Endothelial cell of umbilical vein (primary cell): Measurements from ENCODE around the gene ARHGAP15. TPM values are rescaled to one million over a fixed set of nuclear protein-coding genes. Genes with fewer than 3 reads are reported as not detected.

Source experiments
- BruUV-seq: library from RNA; stranded (reverse); fragments of 400-500 nt; replicated peaks from 2 replicates; lab custom pipeline; 2021; lab: Mats Ljungman, UMichigan
- CTCF ChIA-PET: fragments of 300-600, 350-600 bp; sonication (Branson Sonifier 250); formaldehyde crosslinking; loops from one replicate; lab custom pipeline; 2021; ENCODE audit warnings: antibody characterized with exemption, inconsistent platforms; lab: Charles Lee
- POLR2A ChIA-PET: fragments of 300-600, 350-600 bp; sonication (Branson Sonifier 250); formaldehyde crosslinking; loops from one replicate; lab custom pipeline; 2021; ENCODE audit warnings: antibody characterized with exemption, inconsistent platforms; lab: Charles Lee
- DNase-seq: peaks from one replicate; pipeline ENCODE4 v3.0.0-alpha.2; 2011; ENCODE audit warnings: low read depth, low spot score
- FAIRE-seq: peaks from 2 replicates; lab custom pipeline; 2011; peaks lifted over from hg19 to GRCh38; lab: Jason Lieb, UNC
- H2AFZ ChIP-seq: 2 replicates; pipeline ENCODE4 v1.6.0; 2012; ENCODE audit warnings: low read depth, low read length, control low read depth, inconsistent platforms
- H3K27ac ChIP-seq: 2 replicates; pipeline ENCODE4 v1.5.1; 2011; ENCODE audit warnings: low read depth, mild to moderate bottlenecking, control low read depth, low read length, moderate library complexity; ENCODE audit not compliant: insufficient read depth
- H3K27me3 ChIP-seq, 2 experiments: 2 replicates each; pipeline versions ENCODE4 v1.6.0 to v1.6.1; 2011; ENCODE audit warnings: low read length in 2 of 2, mixed read lengths in 1 of 2; ENCODE audit not compliant: control insufficient read depth in 2 of 2, insufficient read depth in 2 of 2
- H3K36me3 ChIP-seq, 2 experiments: 2 replicates in 1 of 2; 3 replicates in 1 of 2; pipeline ENCODE4 v1.5.1; 2011; ENCODE audit warnings: low read length in 2 of 2, mild to moderate bottlenecking in 1 of 2, moderate library complexity in 1 of 2; ENCODE audit not compliant: control insufficient read depth in 2 of 2, insufficient read depth in 2 of 2; ENCODE audit errors: extremely low read depth in 1 of 2
- H3K4me1 ChIP-seq: 3 replicates; pipeline ENCODE4 v1.5.1; 2011; ENCODE audit warnings: mild to moderate bottlenecking, low read length; ENCODE audit not compliant: control insufficient read depth, insufficient read depth; ENCODE audit errors: extremely low read depth
- H3K4me2 ChIP-seq: 2 replicates; pipeline ENCODE4 v1.6.1; 2011; ENCODE audit warnings: low read length, control low read depth, mixed read lengths; ENCODE audit not compliant: insufficient read depth
- H3K4me3 ChIP-seq, 3 experiments: fragments of 200-600 bp in 1 of 3; sonication (generic), shearing (Covaris generic) in 1 of 3; replicated peaks in 1 of 3; 2 replicates each; pipeline ENCODE4 v1.5.1; 2011 to 2016; ENCODE audit warnings: control low read depth in 3 of 3, low read length in 3 of 3, mild to moderate bottlenecking in 2 of 3, inconsistent platforms in 1 of 3, low read depth in 1 of 3, moderate library complexity in 1 of 3; ENCODE audit not compliant: insufficient read depth in 1 of 3
- H3K79me2 ChIP-seq: 2 replicates; pipeline ENCODE4 v1.6.0; 2012; ENCODE audit warnings: low read length, inconsistent platforms; ENCODE audit not compliant: control insufficient read depth, insufficient read depth
- H3K9ac ChIP-seq: replicated peaks from 2 replicates; pipeline ENCODE3; 2011; ENCODE audit warnings: low read length, control low read depth; ENCODE audit not compliant: insufficient read depth; ENCODE audit errors: extremely low read depth
- H3K9me1 ChIP-seq: replicated peaks from 3 replicates; pipeline ENCODE4 v1.6.0; 2011; ENCODE audit warnings: mild to moderate bottlenecking, low read length; ENCODE audit not compliant: control insufficient read depth, insufficient read depth; ENCODE audit errors: extremely low read depth
- H3K9me3 ChIP-seq: replicated peaks from 2 replicates; pipeline ENCODE4 v1.5.1; 2012; ENCODE audit warnings: low read length, inconsistent platforms; ENCODE audit not compliant: control insufficient read depth, insufficient read depth
- H4K20me1 ChIP-seq: replicated peaks from 2 replicates; pipeline ENCODE3; 2011; ENCODE audit warnings: mild to moderate bottlenecking, low read length; ENCODE audit not compliant: control insufficient read depth, insufficient read depth; ENCODE audit errors: extremely low read depth
- CTCF ChIP-seq, 2 donors: IDR thresholded peaks; 1 replicate in 1 of 2; 2 replicates in 1 of 2; pipeline ENCODE4 v1.5.1; 2011; ENCODE audit warnings: low read length in 2 of 2, mild to moderate bottlenecking in 2 of 2, moderate library complexity in 2 of 2, control low read depth in 1 of 2, inconsistent platforms in 1 of 2, low read depth in 1 of 2; ENCODE audit not compliant: insufficient read depth in 1 of 2; ENCODE audit errors: extremely low read depth in 1 of 2
- EZH2 ChIP-seq: IDR thresholded peaks from 2 replicates; pipeline ENCODE4 v1.6.1; 2012; ENCODE audit warnings: borderline replicate concordance, low read depth, mild to moderate bottlenecking, moderate library complexity, low read length, inconsistent platforms; ENCODE audit not compliant: severe bottlenecking
- FOS ChIP-seq: IDR thresholded peaks from 2 replicates; pipeline ENCODE4 v1.6.1; 2011; ENCODE audit warnings: mild to moderate bottlenecking, low read length, moderate library complexity, borderline replicate concordance; ENCODE audit not compliant: insufficient read depth
- GATA2 ChIP-seq: IDR thresholded peaks from 2 replicates; pipeline ENCODE4 v1.7.0; 2011; ENCODE audit warnings: low read depth, mild to moderate bottlenecking, moderate library complexity, mixed read lengths, low read length; ENCODE audit not compliant: insufficient read length, insufficient read depth
- JUN ChIP-seq: IDR thresholded peaks from 2 replicates; pipeline ENCODE4 v1.6.1; 2011; ENCODE audit warnings: borderline replicate concordance, low read depth; ENCODE audit not compliant: insufficient read length, insufficient read depth
- MAX ChIP-seq: IDR thresholded peaks from 2 replicates; pipeline ENCODE4 v1.6.1; 2011; ENCODE audit not compliant: insufficient read depth, insufficient read length
- MYC ChIP-seq: IDR thresholded peaks from one replicate; pipeline ENCODE4 v1.6.1; 2011; ENCODE audit warnings: mild to moderate bottlenecking, low read depth, low read length
- POLR2A ChIP-seq: IDR thresholded peaks from 2 replicates; pipeline ENCODE4 v1.6.1; 2012; ENCODE audit warnings: low read depth, mild to moderate bottlenecking, control low read depth, low read length
- POLR2AphosphoS5 ChIP-seq: IDR thresholded peaks from 2 replicates; pipeline ENCODE4 v1.6.1; 2012; ENCODE audit warnings: low read depth, mild to moderate bottlenecking, control low read depth, low read length, moderate library complexity; ENCODE audit not compliant: insufficient read depth
- dilution Hi-C: fragments of 300-500 bp; cut with MboI; formaldehyde crosslinking; loops from one replicate; pipeline ENCODE4 v1.15.0; 2019; ENCODE audit warnings: low sequenced_read_pairs; ENCODE audit not compliant: extremely low pct_ligation_motif_present
- intact Hi-C: fragments of 100-400 bp; cut with micrococcal nuclease; formaldehyde crosslinking; loops from one replicate; pipeline ENCODE4 v1.10.0; 2022
- polyA plus RNA-seq, 4 experiments: library from polyadenylated mRNA; depleted of rRNA in 3 of 4; stranded (reverse) in 3 of 4; unstranded in 1 of 4; fragments of >200 nt; gene quantifications; 2 replicates each; pipeline versions ENCODE4 v1.2.1 to v1.2.3, GENCODE V29; 2011 to 2012; ENCODE audit warnings: missing spikeins in 1 of 4
- total RNA-seq: library from RNA; stranded (reverse); gene quantifications from 2 replicates; pipeline ENCODE4 v1.2.3, GENCODE V29; 2021

The ARHGAP15 gene
- total and polyA plus RNA-seq, 2 donors (not counting 3 experiments of a cell fraction or from before 2014, with no cell fraction given): not detected

- no peaks in the 10 kb centered on the region for H3K79me2 ChIP-seq
- FAIRE-seq (no peak), DNase-seq (no peak)
- H3K4me3 ChIP-seq: no peak overlapping the region
- intact Hi-C loops (no loop called here), dilution Hi-C loops (no loop called here)
- H3K27ac ChIP-seq: no peak overlapping the region
- no peaks in the 10 kb centered on the region for H3K36me3 ChIP-seq
- POLR2A ChIA-PET: interaction anchor here (0.6 kb wide), 1 partner anchor 1015 kb away, joined by 3 read pairs; no protein-coding TSS in a partner anchor
- H3K4me2 ChIP-seq: no peak overlapping the region
- TF ChIP-seq POLR2AphosphoS5 (no peak), POLR2A (no peak), EZH2 (no peak), MAX (no peak), JUN (no peak), GATA2 (no peak)
- CTCF ChIA-PET: interaction anchor here (1.0 kb wide), 1 partner anchor 8 kb away, joined by 3 read pairs; no protein-coding TSS in a partner anchor
- no peaks in the 10 kb centered on the region for H3K4me1 ChIP-seq
- BruUV-seq: no TSS peak
- H3K27me3 ChIP-seq: no peaks in the 10 kb centered on the region
- no peaks in the 10 kb centered on the region for H3K9me3 ChIP-seq
- H2AFZ ChIP-seq: no peak overlapping the region
- no peak overlapping the region for H3K9ac ChIP-seq
- no peaks in the 10 kb centered on the region for H4K20me1 ChIP-seq
- no peaks in the 10 kb centered on the region for H3K9me1 ChIP-seq
These were observed 386.1 kb downstream of the ARHGAP15 start for GRCh38 chr2:143515318-143515717.

- FAIRE-seq: no peak
- dilution Hi-C loops: no loop called here
These were observed 390.3 kb downstream of the ARHGAP15 start for GRCh38 chr2:143519521-143519920.

More at GRCh38 chr2:143519521-143519920, 390.3 kb downstream of the ARHGAP15 start:
- ChIA-PET POLR2A (no interaction called here), CTCF (no interaction called here)
- no peaks in the 10 kb centered on the region for H3K4me1 ChIP-seq
- H3K79me2 ChIP-seq: no peaks in the 10 kb centered on the region
- H3K4me3 ChIP-seq: no peak overlapping the region
- intact Hi-C loops: no loop called here
- H3K4me2 ChIP-seq: no peak overlapping the region
- DNase-seq: no peak
- BruUV-seq: no TSS peak
- H3K9me3 ChIP-seq: no peaks in the 10 kb centered on the region
- no peak for TF ChIP-seq POLR2A
- no peak for TF ChIP-seq CTCF (IDR thresholded peaks at IDR 0.05; ENCODE audit: extremely low read depth in 1 of 2, insufficient read depth in 1 of 2, low read depth in 1 of 2, low read length in 2 of 2)
- TF ChIP-seq GATA2: no peak
- TF ChIP-seq EZH2: no peak
- no peak for TF ChIP-seq FOS
- no peak for TF ChIP-seq MYC
- no peak for TF ChIP-seq JUN
- TF ChIP-seq POLR2AphosphoS5: no peak
- no peak for TF ChIP-seq MAX
- no peaks in the 10 kb centered on the region for H3K36me3 ChIP-seq
- H3K9me1 ChIP-seq: no peaks in the 10 kb centered on the region
- no peaks in the 10 kb centered on the region for H4K20me1 ChIP-seq
- H3K27me3 ChIP-seq: no peaks in the 10 kb centered on the region
- no peak overlapping the region for H2AFZ ChIP-seq
- H3K27ac ChIP-seq: no peak overlapping the region
- no peak overlapping the region for H3K9ac ChIP-seq
